GM19099 (cell line): Measurements from ENCODE around the gene LPXN.
A peak's percentile ranks its signal among the peaks of the same experiment; 100 is the strongest.

ENCODE experiments used
- POLR2A ChIP-seq: IDR thresholded peaks from 3 replicates; pipeline ENCODE4 v1.6.1; 2011; ENCODE audit warnings: low read depth; ENCODE audit not compliant: insufficient read length; ENCODE audit errors: extremely low read depth

Gene LPXN

GRCh38 chr11:58562375-58562800 lies 13.3 kb downstream of the LPXN start:
- no peak for TF ChIP-seq POLR2A

DNA sequence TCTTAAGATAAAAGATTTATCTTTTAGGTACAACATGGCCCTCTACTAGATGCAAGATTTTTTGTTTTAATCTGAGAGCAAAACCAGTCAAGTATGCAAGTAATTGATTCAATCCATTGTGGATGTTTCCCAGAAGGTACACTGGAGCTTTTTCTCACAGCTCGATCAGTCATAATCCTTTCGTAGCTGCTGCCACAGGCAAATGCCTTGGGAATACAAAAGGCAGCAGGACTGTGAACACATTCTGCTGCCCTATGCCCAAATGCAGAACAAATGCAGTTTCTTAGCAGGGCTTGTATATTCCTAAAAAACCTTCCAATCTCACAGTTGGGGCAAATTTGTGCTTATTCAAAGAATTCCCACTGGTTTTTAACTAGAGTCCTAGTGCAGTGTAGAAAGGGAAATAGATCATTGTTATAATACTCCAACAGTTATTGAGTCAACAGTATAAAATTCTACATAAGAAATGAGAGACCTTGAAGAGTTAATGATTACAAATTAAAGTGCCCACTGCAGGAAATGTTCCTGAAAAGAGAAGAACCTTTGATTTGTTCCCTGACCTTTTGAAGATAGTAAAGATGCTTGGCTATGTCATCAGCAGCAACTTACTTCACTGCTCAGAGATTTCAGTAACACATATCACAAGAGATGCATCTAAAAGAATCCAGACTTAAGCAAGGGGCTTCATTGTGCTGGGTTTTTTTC lies 14.1 kb downstream of the LPXN start:
- TF ChIP-seq POLR2A, result no peak

DNA sequence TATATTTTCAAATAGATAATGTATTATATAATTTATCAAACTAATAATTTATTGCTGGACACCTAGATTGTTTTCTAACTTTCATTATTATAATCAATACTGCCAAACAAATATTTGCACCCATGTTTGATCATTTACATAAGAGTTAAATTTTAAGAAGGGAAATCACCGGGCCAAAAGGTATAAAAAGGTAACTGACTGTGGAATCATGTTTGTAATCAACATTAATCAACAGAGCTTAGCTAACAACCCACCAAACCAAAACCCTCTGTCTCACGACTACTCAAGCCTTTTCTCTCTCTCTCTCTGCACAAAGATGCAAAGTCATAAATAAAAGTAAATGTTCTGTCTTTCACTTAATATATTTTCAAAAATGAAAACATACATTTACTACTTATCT lies 14.8 kb downstream of the LPXN start:
- no peak for TF ChIP-seq POLR2A

DNA sequence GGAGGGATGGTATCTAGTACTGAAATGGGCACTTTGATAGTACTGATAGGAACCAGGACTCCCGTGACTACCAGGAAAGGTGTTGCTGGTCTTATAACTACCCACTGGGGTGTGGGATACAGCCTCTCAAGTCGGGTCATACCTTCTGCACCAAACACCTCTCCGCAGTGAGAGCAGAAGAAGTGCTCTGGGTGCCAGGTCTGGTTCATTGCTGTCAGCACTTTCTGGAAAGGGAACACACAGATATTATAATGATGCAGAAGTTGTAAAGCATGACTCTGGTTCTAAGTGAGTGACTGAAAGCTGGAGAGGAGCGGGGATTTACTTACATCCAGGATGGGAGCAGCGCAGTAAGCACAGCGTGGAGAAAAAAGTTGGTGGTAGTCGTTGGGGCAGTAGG lies 26.0 kb downstream of the LPXN start:
- TF ChIP-seq POLR2A, result no peak

GRCh38 chr11:58546841-58547240 lies 28.8 kb downstream of the LPXN start:
- TF ChIP-seq POLR2A, result no peak

DNA sequence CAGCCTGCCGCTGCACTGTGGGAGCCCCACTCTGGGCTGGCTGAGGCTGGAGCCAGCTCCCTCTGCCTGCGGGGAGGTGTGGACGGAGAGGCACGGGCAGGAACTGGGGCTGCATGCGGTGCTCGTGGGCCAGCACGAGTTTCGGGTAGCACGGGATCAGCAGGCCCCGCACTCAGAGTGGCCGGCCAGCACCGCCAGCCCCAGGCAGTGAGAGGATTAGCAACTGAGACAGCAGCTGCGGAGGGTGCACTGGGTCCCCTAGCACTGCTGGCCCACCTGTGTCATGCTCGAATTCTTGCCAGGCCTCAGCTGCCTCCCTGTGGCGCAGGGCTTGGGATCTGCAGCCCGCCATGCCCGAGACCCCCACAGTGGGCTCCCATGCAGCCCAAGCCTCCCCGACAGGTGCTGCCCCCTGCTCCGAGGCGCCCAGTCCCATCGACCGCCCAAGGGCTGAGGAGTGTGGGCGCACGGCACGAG lies 43.8 kb downstream of the LPXN start:
- no peak for TF ChIP-seq POLR2A

DNA sequence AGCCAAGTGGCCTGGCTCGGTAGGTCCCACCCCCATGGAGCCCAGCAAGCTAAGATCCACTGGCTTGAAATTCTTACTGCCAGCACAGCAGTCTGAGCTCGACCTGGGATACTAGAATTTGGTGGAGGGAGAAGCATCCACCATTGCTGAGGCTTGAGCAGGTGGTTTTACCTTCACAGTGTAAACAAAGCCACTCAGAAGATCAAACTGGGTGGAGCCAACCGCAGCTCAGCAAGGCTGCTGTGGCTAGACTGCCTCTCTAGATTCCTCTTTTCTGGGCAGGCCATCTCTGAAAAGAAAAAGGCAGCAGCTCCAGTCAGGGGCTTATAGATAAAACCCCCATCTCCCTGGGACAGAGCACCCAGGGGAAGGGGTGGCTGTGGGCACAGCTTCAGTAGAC lies 45.4 kb downstream of the LPXN start:
- no peak for TF ChIP-seq POLR2A

- no peak for TF ChIP-seq POLR2A
These were observed 48.2 kb downstream of the LPXN start for GRCh38 chr11:58527429-58527828.

DNA sequence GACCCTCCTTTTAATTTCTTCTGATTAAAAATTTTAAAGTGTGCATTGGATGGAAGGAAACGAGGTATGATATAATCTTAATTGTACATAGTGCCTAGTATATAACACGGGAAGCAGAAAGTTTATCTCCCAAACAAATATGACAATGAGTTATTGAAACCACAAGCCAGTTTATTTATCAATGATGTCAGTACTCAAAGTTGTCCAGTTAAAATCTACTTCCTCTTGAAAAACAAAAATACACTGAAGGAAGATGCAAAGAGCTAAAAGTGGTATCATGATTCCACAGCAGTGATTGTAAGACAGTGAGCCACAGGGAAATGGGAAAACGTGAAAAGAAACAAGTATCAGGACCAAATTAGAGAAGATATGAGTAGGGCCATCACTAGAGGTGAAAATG lies 48.9 kb downstream of the LPXN start:
- TF ChIP-seq POLR2A, result no peak

DNA sequence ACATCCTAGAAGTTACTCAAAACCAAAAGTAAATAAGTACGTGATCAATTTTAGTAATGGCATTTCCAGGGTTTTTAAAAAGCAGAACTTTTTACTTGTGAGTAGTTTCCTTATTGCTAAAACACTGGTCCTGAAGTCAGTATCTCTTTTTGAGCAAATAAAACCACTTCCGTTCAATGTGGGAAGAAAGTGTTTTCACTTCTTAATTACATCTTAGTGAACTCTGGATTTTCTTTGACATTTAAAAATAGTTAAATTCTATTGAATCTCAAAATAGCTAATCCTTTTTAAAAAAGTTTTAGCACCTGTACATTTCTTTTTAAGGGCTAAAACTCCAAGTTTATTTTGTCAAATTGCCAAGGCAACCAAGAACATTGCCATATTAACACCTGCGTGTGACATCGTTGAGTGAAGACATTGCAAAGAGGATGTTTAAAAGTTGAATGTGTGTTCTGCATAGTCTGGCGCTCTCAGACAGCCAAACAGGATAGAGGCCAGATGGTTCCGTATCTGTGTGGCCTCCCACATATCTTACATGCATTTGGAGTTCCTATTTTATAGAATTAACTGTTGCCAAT lies 50.5 kb downstream of the LPXN start:
- no peak for TF ChIP-seq POLR2A

DNA sequence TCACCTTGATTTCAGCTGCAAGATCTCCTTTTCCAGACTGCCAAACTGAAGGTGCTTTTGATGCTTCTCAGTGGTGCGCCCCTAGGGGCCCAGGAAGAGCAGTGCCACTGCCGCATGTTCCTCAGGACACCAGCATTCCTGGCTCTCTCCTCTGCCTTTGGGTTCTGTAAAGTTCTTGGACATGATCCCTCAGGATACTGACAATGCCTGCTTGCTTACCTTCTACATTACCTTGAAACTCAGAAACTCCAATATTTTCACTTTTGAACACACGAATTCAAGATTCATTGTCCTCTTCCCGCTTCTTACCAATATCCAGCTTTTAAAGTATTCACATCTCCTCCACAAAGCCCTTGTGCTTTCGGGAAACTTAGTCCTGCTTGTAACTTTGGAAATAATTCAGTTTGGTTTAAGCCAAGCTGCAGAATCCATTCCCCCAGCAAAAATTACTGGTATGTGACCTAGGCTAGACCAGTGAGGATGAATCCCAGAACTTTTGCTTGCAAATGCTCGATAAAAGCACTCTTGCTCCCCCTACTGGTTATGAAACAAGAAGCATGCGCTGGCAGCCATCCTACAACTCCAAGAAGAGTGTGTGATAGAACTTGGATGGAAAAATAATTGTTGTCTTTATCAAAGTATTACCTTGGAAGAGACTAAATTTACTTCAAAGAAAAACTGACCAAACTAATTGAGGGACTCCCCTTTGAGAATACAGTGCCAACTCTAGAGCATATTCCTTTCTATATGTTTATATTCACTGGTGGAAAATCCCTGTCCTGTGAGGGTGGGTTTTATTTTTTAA lies 51.2 kb downstream of the LPXN start:
- peak; percentile 7 for TF ChIP-seq POLR2A

- TF ChIP-seq POLR2A, result no peak
These were observed 61.8 kb downstream of the LPXN start for GRCh38 chr11:58513747-58514367.

GRCh38 chr11:58511636-58512035 lies 64.0 kb downstream of the LPXN start:
- no peak for TF ChIP-seq POLR2A

GRCh38 chr11:58509748-58510147 lies 65.9 kb downstream of the LPXN start:
- TF ChIP-seq POLR2A, result no peak

DNA sequence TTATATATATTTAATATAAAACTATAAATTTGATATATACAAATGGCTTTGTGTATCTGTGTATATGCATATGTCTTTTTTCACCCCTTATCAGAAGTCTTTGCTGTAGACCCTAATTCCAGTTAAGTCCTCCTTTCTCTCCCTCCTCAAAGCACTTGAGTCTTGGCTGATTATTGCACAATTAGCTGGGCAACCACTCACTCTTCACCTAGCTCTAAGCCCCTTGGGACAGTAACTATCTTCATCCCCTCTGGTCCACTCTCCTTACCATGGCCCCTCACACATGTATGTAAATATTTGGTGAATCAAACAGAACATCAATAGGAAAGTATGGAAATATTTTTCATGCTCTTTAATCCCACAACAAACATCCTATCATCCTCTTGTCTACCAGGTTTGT lies 66.8 kb downstream of the LPXN start:
- TF ChIP-seq POLR2A, result no peak
